ENCODE measurements around the gene MFSD11. TPM values are rescaled to one million over a fixed set of nuclear protein-coding genes. Genes with fewer than 3 reads are reported as not detected.
"Not testable (repeated sequence)": the region's sequence is repeated elsewhere in the genome, so short reads cannot be mapped to it uniquely, and the experiment has no call there.

The MFSD11 gene
- total and polyA plus RNA-seq, 9 donors = 9.6 to 26.2 (median 19.6) TPM

GRCh38 chr17:76808326-76808725, 70.4 kb downstream of the MFSD11 start:
- Histone ChIP-seq H3K9me3 (no peaks in the 10 kb centered on the region), H3K4me3 (no peak overlapping the region), H3K4me1 (ENCODE audit: insufficient read depth) (no peaks in the 10 kb centered on the region), H3K27ac (no peak overlapping the region), H3K27me3 (no peaks in the 10 kb centered on the region), H3K36me3 (no peaks in the 10 kb centered on the region)
- no peak for DNase-seq
- no peak for TF ChIP-seq CTCF (IDR thresholded peaks at IDR 0.05)
- TF ChIP-seq EP300 (IDR thresholded peaks at IDR 0.05) = no peak
- no peak for TF ChIP-seq POLR2A (IDR thresholded peaks at IDR 0.05)
- intact Hi-C loops (cut with DNase I) = no loop called here
- 93 to 94% (median 94%) methylated on average over 4 of the region's 4 CpGs for WGBS, 3 donors

GRCh38 chr17:76810956-76811355, 73.0 kb downstream of the MFSD11 start:
- no peaks in the 10 kb centered on the region for H3K4me1 ChIP-seq (ENCODE audit: insufficient read depth)
- no peaks in the 10 kb centered on the region for H3K36me3 ChIP-seq
- DNase-seq = no peak
- no peaks in the 10 kb centered on the region for H3K9me3 ChIP-seq
- no peak overlapping the region for H3K27ac ChIP-seq
- H3K27me3 ChIP-seq = no peaks in the 10 kb centered on the region
- TF ChIP-seq CTCF (IDR thresholded peaks at IDR 0.05) = no peak
- TF ChIP-seq POLR2A (IDR thresholded peaks at IDR 0.05) = no peak
- TF ChIP-seq EP300 (IDR thresholded peaks at IDR 0.05) = no peak
- 47 to 67% (median 66%) methylated on average over 4 of the region's 4 CpGs for WGBS, 3 donors
- intact Hi-C loops (cut with DNase I) = no loop called here
- no peak overlapping the region for H3K4me3 ChIP-seq

GRCh38 chr17:76811834-76812233, 73.9 kb downstream of the MFSD11 start:
- Histone ChIP-seq H3K27me3 (no peaks in the 10 kb centered on the region), H3K4me1 (ENCODE audit: insufficient read depth) (no peaks in the 10 kb centered on the region), H3K4me3 (no peak overlapping the region), H3K36me3 (no peaks in the 10 kb centered on the region), H3K27ac (no peak overlapping the region), H3K9me3 (no peaks in the 10 kb centered on the region)
- intact Hi-C loops (cut with DNase I) = no loop called here
- WGBS, 3 donors = 88 to 96% (median 90%) methylated on average over 5 of the region's 5 CpGs
- DNase-seq = no peak
- no peak for TF ChIP-seq CTCF (IDR thresholded peaks at IDR 0.05)
- no peak for TF ChIP-seq EP300 (IDR thresholded peaks at IDR 0.05)
- TF ChIP-seq POLR2A (IDR thresholded peaks at IDR 0.05) = no peak

GRCh38 chr17:76812263-76812662, 74.3 kb downstream of the MFSD11 start:
- intact Hi-C loops (cut with DNase I) = no loop called here
- no peaks in the 10 kb centered on the region for H3K36me3 ChIP-seq
- H3K27me3 ChIP-seq = no peaks in the 10 kb centered on the region
- no peak for DNase-seq
- 63 to 72% (median 70%) methylated on average over 4 of the region's 4 CpGs for WGBS, 3 donors
- TF ChIP-seq CTCF (IDR thresholded peaks at IDR 0.05) (no peak), POLR2A (IDR thresholded peaks at IDR 0.05) (no peak), EP300 (IDR thresholded peaks at IDR 0.05) (no peak)
- H3K9me3 ChIP-seq = no peaks in the 10 kb centered on the region
- H3K4me1 ChIP-seq (ENCODE audit: insufficient read depth) = no peaks in the 10 kb centered on the region
- no peak overlapping the region for H3K4me3 ChIP-seq
- H3K27ac ChIP-seq = no peak overlapping the region

- H3K36me3 ChIP-seq = no peaks in the 10 kb centered on the region
- no peak overlapping the region for H3K27ac ChIP-seq
- no peaks in the 10 kb centered on the region for H3K4me1 ChIP-seq (ENCODE audit: insufficient read depth)
- no peaks in the 10 kb centered on the region for H3K9me3 ChIP-seq
- intact Hi-C loops (cut with DNase I) = no loop called here
- WGBS, 3 donors = 83 to 87% (median 84%) methylated on average over 4 of the region's 4 CpGs
- DNase-seq = no peak
- no peak overlapping the region for H3K4me3 ChIP-seq
- TF ChIP-seq EP300 (IDR thresholded peaks at IDR 0.05) (no peak), POLR2A (IDR thresholded peaks at IDR 0.05) (no peak), CTCF (IDR thresholded peaks at IDR 0.05) (no peak)
- no peaks in the 10 kb centered on the region for H3K27me3 ChIP-seq
Observed at GRCh38 chr17:76812968-76813367, 75.0 kb downstream of the MFSD11 start.

- H3K4me1 ChIP-seq (ENCODE audit: insufficient read depth); DNase-seq; H3K27me3 ChIP-seq; H3K4me3 ChIP-seq; intact Hi-C loops (cut with DNase I); H3K9me3 ChIP-seq; H3K36me3 ChIP-seq; H3K27ac ChIP-seq: not testable (repeated sequence)
- 71 to 78% (median 73%) methylated on average over 9 of the region's 9 CpGs for WGBS, 3 donors
Observed at GRCh38 chr17:76815907-76816589, 78.1 kb downstream of the MFSD11 start.
